ENCODE results near the gene KIAA0753. TPM values are rescaled to one million over a fixed set of nuclear protein-coding genes. Genes with fewer than 3 reads are reported as not detected.
"Not testable (repeated sequence)": the region's sequence is repeated elsewhere in the genome, so short reads cannot be mapped to it uniquely, and the experiment has no call there.

KIAA0753 gene
- total RNA-seq, 1 experiment from 2014 or later = 8.7 TPM

DNA sequence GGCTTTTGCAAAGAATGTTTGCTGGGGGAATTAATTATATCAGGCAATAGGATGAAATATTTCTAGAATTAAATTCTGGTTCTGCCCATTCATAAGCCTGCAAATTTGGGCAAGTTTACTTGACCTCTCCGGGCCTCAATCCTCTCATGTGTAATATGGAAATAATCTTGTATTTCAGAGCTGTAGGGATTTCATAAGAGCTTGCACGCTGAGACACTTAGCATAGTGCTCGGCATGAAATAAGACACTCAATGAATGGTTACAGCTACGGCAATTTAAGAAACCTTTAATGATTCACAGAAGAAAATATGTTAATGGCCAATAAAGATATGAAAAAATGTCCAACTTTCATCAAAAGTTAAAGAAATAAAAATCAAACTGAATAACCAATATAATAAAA is 43.6 kb downstream of the KIAA0753 start:
- no peak for DNase-seq (ENCODE audit: low read depth)

DNA sequence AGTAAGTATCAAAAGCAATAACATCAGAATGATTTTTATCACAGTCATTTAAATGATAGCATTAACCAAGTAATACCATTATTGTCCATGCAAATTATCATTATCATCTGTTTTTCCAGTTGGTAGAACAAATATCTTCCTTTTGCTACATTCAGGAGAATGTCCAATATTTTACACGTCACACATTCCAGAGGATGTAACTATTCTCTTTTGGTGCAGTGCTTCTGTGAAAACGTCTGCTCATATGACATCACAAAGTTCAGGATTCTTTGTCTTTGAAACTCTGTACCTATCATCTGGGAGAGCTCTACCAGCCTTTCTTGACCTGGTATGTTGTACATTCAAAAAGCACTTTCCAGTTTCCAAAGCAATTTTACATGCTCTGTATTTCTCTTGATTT is 44.0 kb downstream of the KIAA0753 start:
- no peak for DNase-seq (ENCODE audit: low read depth)

- DNase-seq (ENCODE audit: low read depth) = no peak
These were observed 44.4 kb downstream of the KIAA0753 start for GRCh38 chr17:6596081-6596480.

DNA sequence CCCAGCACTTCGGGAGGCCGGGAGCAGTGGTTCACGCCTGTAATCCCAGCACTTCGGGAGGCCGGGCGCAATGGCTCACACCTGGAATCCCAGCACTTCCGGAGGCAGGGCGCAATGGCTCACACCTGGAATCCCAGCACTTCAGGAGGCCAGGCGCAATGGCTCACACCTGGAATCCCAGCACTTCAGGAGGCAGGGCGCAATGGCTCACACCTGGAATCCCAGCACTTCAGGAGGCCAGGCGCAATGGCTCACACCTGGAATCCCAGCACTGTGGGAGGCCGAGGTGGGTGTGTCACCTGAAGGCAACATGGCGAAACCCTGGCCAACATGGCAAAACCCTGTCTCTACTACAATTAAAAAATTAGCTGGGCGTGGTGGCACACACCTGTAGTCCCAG is 47.1 kb downstream of the KIAA0753 start:
- not testable (repeated sequence) for DNase-seq (ENCODE audit: low read depth)

GRCh38 chr17:6592173-6592572 is 48.3 kb downstream of the KIAA0753 start:
- DNase-seq (ENCODE audit: low read depth) = no peak

DNA sequence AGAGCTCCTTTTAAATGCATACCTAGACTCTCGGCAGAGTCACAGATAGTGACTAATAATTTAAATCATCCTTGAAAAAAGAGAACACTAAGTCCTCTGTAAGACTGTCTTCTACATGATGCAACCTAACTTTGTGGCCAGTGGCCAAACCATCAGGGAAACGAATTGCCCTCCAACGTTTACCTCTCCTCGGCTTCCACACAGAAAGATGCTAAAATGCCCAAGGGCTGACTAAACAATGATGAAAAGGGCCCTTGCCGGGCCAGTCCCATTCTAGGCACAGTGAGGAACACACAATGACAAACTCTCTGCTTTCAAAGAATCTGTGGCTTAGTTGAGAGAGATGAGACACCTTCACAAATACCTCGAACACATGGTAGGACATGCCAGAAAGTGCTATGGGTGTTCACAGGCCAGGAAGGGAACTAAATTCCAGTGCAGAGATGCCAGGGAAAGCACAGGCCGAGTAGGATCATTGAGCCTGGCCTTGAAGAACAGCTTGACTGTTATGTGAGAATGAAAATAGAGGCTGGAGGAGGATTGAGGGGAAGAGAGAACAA is 48.8 kb downstream of the KIAA0753 start:
- DNase-seq (ENCODE audit: low read depth) = peak; percentile 88

DNA sequence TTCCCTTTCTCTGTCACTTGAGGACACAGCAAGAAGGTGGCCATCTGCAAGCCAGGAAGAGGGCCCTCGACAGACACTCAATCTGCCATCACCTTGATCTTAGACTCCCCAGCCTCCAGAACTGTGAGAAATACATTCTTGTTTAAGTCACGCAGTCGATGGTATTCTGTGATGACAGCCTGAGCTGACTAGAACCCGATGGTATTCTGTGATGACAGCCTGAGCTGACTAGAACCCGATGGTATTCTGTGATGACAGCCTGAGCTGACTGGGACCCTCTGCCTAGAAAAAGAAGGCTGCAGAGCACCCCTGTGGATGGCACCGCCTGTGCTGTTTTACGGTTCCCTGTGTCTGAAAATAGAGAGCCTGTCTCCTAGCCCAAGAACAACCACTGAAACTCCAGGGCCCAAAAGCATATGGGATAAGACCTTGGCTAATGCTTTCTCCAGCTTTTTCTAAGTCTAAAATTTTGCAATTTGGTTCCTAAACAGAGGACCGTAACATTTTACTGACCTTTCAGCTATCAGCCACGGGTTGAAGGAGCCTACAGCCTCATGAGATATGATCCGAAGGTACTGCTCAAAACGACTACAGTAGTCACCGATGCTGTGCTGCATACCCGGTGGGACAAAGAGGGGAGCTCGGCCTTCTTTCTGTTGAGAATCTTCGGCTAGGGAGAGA is 51.1 kb downstream of the KIAA0753 start:
- no peak for DNase-seq (ENCODE audit: low read depth)

DNA sequence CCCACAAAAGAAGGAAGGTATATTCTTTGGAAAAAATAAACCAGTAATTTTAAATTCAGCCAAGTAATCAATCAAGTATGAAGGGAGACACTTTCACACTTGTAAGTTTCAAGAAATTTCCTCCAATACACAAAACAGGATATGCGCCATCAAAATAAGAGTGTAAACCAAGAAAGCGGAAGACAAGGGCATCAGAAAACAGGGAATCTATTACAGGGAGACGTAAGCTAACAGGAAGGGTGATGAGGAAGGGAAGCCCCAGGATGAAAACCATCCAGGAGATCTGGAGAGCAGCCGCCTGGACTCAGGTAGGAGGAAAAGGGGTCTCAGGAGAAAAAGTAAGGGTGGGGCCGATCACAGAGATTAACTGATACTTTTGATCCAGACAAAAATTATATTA is 52.3 kb downstream of the KIAA0753 start:
- DNase-seq (ENCODE audit: low read depth) = no peak

DNA sequence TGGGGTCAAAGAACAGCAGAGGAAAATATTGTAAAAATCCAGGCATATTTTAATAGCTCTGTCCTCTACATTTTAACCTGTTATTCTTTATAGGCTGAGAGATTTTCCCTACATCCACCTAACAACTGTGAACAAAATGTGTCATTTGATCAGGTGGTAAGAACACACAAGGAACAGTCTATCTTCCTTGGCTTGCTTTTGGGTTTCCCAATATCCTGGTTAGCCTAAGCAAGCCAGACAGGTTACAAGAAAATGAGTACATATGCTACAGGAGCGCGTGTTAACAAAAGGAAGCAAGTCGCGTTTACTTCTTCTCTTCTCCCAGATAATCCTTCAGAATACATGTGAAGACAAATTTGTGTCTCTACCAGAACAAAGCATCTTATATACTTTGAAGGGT is 53.2 kb downstream of the KIAA0753 start:
- no peak for DNase-seq (ENCODE audit: low read depth)

GRCh38 chr17:6583411-6583810 is 57.1 kb downstream of the KIAA0753 start:
- no peak for DNase-seq (ENCODE audit: low read depth)

- DNase-seq (ENCODE audit: low read depth) = no peak
These were observed 59.9 kb downstream of the KIAA0753 start for GRCh38 chr17:6580625-6581024.

DNA sequence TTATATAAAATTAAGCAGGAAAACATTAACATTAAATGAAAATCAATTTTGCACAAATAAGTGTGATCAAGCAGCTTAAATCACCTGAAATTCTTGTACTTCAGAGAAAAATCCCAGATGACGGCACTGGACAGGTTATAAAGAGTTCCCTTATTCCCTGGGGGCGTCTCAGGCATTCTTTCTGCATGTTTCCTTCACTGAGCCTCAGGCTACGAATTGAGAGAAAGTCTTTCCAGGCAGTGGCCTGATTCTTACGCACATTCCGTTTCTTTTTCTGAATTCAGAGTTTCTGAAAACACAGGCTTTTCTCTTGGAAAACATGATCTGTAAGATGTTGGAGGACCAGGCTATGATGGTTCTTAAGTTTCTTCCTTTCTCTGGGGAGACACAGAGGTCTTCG is 62.0 kb downstream of the KIAA0753 start:
- DNase-seq (ENCODE audit: low read depth) = no peak

GRCh38 chr17:6577686-6578263 is 62.7 kb downstream of the KIAA0753 start:
- DNase-seq (ENCODE audit: low read depth) = no peak

DNA sequence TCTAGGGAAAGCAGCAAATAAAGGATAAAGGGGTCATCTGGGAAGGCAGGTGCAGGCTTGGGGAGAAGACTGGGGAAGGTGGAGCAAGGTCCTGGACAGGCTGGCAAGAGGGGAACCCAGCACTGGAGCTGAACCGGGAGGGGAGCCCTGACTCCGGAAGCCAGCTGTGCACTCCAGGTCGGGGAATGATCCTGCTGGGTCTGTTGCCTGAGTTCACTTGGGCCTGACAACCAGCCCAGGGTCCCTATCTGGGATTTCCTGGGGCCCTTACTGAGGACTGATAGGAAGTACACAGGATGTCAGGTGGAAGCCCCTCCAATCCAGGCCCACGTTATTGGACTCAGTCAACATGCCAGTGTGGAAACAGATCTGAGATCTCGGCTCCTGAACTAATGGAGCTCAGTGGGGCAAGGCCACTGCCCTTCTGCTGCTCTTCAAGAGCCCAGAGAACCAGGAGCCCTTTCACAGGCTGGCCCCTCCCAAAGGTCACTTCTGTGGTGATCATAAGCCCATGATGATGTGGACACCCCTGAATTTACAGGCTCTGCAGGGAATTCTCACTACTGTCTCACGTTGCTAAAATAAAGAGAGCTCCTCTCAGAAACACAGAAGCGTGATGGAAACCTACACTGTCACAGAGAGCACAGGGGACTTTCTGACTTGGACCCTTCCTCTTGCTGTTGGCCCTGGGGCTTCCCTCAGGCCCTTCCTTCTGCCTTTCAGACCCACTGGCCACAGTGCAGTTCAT is 64.3 kb downstream of the KIAA0753 start:
- no peak for DNase-seq (ENCODE audit: low read depth)

GRCh38 chr17:6575596-6575988 is 64.9 kb downstream of the KIAA0753 start:
- no peak for DNase-seq (ENCODE audit: low read depth)

- peak; percentile 37 for DNase-seq (ENCODE audit: low read depth)
These were observed 65.6 kb downstream of the KIAA0753 start for GRCh38 chr17:6574687-6575595.

DNA sequence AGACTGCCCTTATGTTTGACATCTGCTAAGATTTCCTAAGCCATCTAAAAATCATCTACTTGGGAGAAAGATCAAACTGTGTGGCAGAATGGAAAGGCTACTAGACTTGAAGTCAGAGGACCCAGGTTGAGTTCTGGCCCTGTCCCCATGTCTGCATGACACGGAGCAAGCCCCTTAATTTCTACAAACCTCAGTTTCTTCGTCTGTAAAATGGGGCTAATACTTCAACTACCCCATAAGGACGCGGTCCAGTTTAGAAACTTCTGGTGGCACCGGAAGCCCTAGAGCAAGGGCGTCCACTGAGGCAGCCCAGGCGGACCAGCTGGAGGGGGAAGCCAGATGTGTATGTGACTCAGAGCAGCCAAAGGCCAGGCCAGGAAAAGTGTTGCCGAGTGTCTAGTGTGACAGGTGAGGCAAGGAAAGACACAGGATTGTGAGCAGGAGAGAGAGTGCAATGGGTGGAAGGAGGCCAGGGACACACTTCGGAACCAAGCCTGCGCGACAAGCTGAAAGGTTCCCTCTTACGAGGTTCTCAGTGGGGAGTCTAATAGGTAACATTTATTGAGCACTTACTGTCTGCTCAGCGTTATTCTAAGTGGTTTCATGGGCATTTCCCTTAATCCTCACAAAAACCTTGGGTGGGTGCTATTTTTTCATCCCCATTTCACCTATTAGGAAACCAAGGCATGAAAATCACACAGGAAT is 66.4 kb downstream of the KIAA0753 start:
- no peak for DNase-seq (ENCODE audit: low read depth)

DNA sequence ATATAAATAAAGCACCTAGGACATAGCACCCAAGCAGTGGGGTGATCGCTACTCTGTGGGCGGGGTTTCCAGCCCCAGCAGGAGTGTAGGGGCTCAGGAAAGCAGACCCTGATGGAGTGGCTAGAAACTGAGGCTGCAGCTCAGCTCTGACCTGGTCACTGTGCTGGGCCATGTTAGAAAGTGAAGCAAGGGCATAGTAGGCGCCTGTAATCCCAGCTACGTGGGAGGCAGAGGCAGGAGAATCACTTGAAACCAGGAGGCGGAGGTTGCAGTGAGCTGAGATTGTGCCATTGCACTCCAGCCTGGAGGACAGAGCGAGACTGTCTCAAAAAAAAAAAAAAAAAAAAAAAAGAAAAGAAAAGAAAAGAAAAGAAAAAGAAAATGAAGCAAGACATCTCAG is 67.0 kb downstream of the KIAA0753 start:
- not testable (repeated sequence) for DNase-seq (ENCODE audit: low read depth)

DNA sequence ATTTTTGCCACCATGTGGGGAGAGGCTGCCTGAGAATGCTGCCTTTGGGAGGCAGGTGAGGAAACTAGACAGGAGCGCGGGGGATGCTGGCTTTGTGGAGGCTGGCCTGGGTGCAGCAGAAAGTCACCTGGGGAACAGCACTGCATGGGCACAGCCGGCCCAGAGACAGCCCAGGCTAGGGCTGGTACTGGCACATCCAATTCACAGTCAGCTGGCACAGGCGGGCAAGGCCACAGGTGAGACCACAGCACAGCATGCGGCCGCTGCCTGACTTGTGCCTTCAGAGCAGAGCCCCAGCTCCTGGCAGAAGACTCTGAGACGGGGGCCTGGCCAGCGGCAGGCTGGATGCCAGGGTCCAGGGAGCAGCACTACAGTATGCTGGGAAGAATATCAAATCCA is 67.5 kb downstream of the KIAA0753 start:
- DNase-seq (ENCODE audit: low read depth) = no peak

- DNase-seq (ENCODE audit: low read depth) = no peak
These were observed 69.1 kb downstream of the KIAA0753 start for GRCh38 chr17:6571452-6571781.

DNA sequence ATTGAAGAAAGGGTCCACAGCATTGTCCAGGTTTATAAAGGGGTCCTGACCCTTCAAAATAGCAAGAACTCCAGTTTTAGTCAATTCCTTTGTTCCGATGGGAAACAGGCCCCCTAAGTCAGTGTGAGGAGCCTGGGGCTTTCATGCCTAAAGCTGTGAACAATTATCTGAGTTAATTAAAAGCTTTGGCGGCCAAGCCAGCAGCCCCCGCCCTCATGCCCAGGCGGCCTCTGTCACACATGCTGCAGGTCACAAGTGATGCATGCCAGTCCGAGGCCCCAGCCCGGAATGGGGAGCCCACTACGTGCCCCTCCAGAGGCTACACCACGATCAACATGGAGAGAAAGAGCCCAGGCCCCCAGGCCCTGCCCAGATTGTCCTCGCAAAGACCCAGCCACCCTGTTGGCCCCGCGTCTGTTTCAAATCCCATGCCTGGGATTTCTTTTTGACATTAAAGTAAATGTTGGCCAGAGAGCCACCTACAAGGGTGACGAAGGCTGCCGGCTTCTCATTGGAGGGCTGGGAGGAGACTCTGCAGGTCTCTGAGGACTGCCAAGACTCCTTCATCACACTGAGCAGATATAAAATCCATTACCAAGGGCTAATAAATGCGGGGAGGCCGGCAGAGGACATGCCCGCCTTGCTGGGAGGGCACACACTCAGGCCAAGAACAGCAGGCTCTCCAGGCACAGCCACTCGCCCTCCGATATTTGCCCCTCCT is 69.6 kb downstream of the KIAA0753 start:
- DNase-seq (ENCODE audit: low read depth) = no peak

All from RPMI7951 (cell line).